ENCODE data around the gene COBL. TPM values are rescaled to one million over a fixed set of nuclear protein-coding genes. Genes with fewer than 3 reads are reported as not detected.

The COBL gene
- total and polyA plus RNA-seq, 10 of the 15 experiments (the other 5 are each of a cell fraction or from before 2014, with no cell fraction given) = 0.21 TPM; not detected in 9

DNA sequence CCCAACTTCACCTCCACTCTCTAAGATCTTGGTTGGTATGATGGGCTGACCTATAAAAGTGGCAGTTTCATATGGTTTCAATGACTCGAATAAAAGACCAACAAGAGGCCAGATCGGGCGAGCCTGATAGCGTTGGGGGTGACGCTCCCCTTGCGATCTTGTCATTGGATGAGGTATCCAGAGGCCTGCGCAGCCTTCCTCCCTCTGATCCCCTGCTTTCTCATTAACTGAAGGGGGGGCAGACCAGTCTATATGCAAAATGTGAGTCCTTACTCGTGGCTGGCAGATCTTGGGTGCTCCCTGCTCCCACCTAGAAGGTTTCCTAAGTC, 937 bp upstream of the COBL start:
- Histone ChIP-seq H3K4me3 (no peak overlapping the region), H3K4me1 (ENCODE audit: control insufficient read depth, insufficient read depth, low read length) (no peaks in the 10 kb centered on the region), H3K9ac (ENCODE audit: control insufficient read depth, insufficient read depth, low read length) (no peak overlapping the region), H3K27ac (ENCODE audit: control insufficient read depth, insufficient read depth) (no peak overlapping the region), H2AFZ (ENCODE audit: control insufficient read depth, low read depth, low read length) (no peak overlapping the region), H3K4me2 (ENCODE audit: control insufficient read depth, insufficient read depth) (no peak overlapping the region), H4K20me1 (ENCODE audit: control insufficient read depth, insufficient read depth) (no peaks in the 10 kb centered on the region), H3K9me3 (replicated peaks; ENCODE audit: control insufficient read depth, insufficient read depth, low read length) (no peaks in the 10 kb centered on the region), H3K27me3 (replicated peaks in 1 of 2; ENCODE audit: control insufficient read depth in 2 of 2, insufficient read depth in 2 of 2, low read length in 1 of 2) (peaks cover 3% of the 10 kb centered on the region in 2 experiments; a peak in 3 of 4 replicates), H3K36me3 (ENCODE audit: control insufficient read depth in 2 of 2, insufficient read depth in 2 of 2, low read length in 1 of 2) (no peaks in the 10 kb centered on the region), H3K79me2 (ENCODE audit: control insufficient read depth, insufficient read depth, low read length) (no peaks in the 10 kb centered on the region)
- FAIRE-seq (no peak), ATAC-seq (no peak), DNase-seq (ENCODE audit: low read depth, low spot score) (no peak)
- ChIA-PET CTCF (no interaction called here), POLR2A (no interaction called here), RAD21 (ENCODE audit: unreplicated experiment) (no interaction called here), SMC1A (ENCODE audit: uncharacterized antibody, unreplicated experiment) (no interaction called here)
- intact Hi-C loops (cut with micrococcal nuclease; ENCODE audit: unreplicated experiment) (no loop called here), in situ Hi-C loops (cut with MboI) (no loop called here)
- BruUV-seq (replicated peaks) = no TSS peak
- WGBS (ENCODE audit: insufficient coverage, insufficient replicate concordance, low lambda C conversion rate, missing lambda C conversion rate) = 57% methylated on average over 8 of the region's 8 CpGs
- TF ChIP-seq, protein P1, sequence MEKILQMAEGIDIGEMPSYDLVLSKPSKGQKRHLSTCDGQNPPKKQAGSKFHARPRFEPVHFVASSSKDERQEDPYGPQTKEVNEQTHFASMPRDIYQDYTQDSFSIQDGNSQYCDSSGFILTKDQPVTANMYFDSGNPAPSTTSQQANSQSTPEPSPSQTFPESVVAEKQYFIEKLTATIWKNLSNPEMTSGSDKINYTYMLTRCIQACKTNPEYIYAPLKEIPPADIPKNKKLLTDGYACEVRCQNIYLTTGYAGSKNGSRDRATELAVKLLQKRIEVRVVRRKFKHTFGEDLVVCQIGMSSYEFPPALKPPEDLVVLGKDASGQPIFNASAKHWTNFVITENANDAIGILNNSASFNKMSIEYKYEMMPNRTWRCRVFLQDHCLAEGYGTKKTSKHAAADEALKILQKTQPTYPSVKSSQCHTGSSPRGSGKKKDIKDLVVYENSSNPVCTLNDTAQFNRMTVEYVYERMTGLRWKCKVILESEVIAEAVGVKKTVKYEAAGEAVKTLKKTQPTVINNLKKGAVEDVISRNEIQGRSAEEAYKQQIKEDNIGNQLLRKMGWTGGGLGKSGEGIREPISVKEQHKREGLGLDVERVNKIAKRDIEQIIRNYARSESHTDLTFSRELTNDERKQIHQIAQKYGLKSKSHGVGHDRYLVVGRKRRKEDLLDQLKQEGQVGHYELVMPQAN (conservative IDR thresholded peaks at IDR 0.05) = no peak
- TF ChIP-seq, protein P2, sequence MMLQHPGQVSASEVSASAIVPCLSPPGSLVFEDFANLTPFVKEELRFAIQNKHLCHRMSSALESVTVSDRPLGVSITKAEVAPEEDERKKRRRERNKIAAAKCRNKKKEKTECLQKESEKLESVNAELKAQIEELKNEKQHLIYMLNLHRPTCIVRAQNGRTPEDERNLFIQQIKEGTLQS (IDR thresholded peaks at IDR 0.05; ENCODE audit: borderline replicate concordance, extremely low read depth, low read depth, low read length) = no peak
- TF ChIP-seq, protein P3, sequence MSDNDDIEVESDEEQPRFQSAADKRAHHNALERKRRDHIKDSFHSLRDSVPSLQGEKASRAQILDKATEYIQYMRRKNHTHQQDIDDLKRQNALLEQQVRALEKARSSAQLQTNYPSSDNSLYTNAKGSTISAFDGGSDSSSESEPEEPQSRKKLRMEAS (IDR thresholded peaks at IDR 0.05; ENCODE audit: low read depth, low read length) = no peak
- TF ChIP-seq MYC (IDR thresholded peaks at IDR 0.05; ENCODE audit: insufficient read depth, insufficient read length, insufficient replicate concordance, low read length, severe bottlenecking) (no peak), SUPT20H (IDR thresholded peaks at IDR 0.05; ENCODE audit: borderline replicate concordance, control insufficient read depth, low read depth, low read length) (no peak), BRCA1 (IDR thresholded peaks at IDR 0.05; ENCODE audit: low read depth, low read length) (no peak), TAF1 (IDR thresholded peaks at IDR 0.05; ENCODE audit: borderline replicate concordance, low read depth, low read length) (no peak), DPF2 (IDR thresholded peaks at IDR 0.05) (no peak), SMAD5 (IDR thresholded peaks at IDR 0.05; ENCODE audit: low read depth) (no peak), YY1 (IDR thresholded peaks at IDR 0.05; ENCODE audit: low read depth, low read length) (no peak), ETV6 (conservative IDR thresholded peaks at IDR 0.05 in 1 of 2, IDR thresholded peaks at IDR 0.05 in 1 of 2; ENCODE audit: borderline replicate concordance in 1 of 2, low read depth in 1 of 2) (no peak), SREBF1 (IDR thresholded peaks at IDR 0.05; ENCODE audit: low read length) (no peak)
- TF ChIP-seq, protein P4, sequence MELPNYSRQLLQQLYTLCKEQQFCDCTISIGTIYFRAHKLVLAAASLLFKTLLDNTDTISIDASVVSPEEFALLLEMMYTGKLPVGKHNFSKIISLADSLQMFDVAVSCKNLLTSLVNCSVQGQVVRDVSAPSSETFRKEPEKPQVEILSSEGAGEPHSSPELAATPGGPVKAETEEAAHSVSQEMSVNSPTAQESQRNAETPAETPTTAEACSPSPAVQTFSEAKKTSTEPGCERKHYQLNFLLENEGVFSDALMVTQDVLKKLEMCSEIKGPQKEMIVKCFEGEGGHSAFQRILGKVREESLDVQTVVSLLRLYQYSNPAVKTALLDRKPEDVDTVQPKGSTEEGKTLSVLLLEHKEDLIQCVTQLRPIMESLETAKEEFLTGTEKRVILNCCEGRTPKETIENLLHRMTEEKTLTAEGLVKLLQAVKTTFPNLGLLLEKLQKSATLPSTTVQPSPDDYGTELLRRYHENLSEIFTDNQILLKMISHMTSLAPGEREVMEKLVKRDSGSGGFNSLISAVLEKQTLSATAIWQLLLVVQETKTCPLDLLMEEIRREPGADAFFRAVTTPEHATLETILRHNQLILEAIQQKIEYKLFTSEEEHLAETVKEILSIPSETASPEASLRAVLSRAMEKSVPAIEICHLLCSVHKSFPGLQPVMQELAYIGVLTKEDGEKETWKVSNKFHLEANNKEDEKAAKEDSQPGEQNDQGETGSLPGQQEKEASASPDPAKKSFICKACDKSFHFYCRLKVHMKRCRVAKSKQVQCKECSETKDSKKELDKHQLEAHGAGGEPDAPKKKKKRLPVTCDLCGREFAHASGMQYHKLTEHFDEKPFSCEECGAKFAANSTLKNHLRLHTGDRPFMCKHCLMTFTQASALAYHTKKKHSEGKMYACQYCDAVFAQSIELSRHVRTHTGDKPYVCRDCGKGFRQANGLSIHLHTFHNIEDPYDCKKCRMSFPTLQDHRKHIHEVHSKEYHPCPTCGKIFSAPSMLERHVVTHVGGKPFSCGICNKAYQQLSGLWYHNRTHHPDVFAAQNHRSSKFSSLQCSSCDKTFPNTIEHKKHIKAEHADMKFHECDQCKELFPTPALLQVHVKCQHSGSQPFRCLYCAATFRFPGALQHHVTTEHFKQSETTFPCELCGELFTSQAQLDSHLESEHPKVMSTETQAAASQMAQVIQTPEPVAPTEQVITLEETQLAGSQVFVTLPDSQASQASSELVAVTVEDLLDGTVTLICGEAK (IDR thresholded peaks at IDR 0.05; ENCODE audit: borderline replicate concordance) = no peak
- TF ChIP-seq, protein P5, sequence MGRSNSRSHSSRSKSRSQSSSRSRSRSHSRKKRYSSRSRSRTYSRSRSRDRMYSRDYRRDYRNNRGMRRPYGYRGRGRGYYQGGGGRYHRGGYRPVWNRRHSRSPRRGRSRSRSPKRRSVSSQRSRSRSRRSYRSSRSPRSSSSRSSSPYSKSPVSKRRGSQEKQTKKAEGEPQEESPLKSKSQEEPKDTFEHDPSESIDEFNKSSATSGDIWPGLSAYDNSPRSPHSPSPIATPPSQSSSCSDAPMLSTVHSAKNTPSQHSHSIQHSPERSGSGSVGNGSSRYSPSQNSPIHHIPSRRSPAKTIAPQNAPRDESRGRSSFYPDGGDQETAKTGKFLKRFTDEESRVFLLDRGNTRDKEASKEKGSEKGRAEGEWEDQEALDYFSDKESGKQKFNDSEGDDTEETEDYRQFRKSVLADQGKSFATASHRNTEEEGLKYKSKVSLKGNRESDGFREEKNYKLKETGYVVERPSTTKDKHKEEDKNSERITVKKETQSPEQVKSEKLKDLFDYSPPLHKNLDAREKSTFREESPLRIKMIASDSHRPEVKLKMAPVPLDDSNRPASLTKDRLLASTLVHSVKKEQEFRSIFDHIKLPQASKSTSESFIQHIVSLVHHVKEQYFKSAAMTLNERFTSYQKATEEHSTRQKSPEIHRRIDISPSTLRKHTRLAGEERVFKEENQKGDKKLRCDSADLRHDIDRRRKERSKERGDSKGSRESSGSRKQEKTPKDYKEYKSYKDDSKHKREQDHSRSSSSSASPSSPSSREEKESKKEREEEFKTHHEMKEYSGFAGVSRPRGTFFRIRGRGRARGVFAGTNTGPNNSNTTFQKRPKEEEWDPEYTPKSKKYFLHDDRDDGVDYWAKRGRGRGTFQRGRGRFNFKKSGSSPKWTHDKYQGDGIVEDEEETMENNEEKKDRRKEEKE (IDR thresholded peaks at IDR 0.05) = no peak

All from GM12878 (cell line).